Gastroesophageal sphincter (tissue), 3 donors: ENCODE data around the gene MICU1.

Experiments used
- CTCF ChIP-seq, 4 experiments: fragments of 200-600 bp in 2 of 4; fragments of 450-650 bp in 2 of 4; sonication (generic) in 1 of 4; IDR thresholded peaks; one replicate each; pipeline ENCODE4 v1.5.1; 2017 to 2019; ENCODE audit warnings: antibody characterized with exemption in 4 of 4, mild to moderate bottlenecking in 2 of 4, moderate library complexity in 2 of 4
- POLR2A ChIP-seq, 2 donors: fragments of 450-650 bp; IDR thresholded peaks; one replicate each; pipeline ENCODE4 v1.6.1; 2017; ENCODE audit warnings: antibody characterized with exemption in 2 of 2, mild to moderate bottlenecking in 2 of 2, moderate library complexity in 1 of 2

GRCh38 chr10:72542396-72542815 is 83.5 kb downstream of the MICU1 start:
- TF ChIP-seq POLR2A (IDR thresholded peaks at IDR 0.05) (no peak), CTCF (IDR thresholded peaks at IDR 0.05) (no peak)
